GM21619 (cell line): ENCODE measurements around the gene GMPR.
"Not testable (repeated sequence)": the region's sequence is repeated elsewhere in the genome, so short reads cannot be mapped to it uniquely, and the experiment has no call there.

Source experiments
- ATAC-seq: cut with Tn5 transposase; IDR thresholded peaks from one replicate; pipeline ENCODE4 v1.9.1; 2021; ENCODE audit not compliant: unreplicated experiment

Gene GMPR

GRCh38 chr6:16225062-16225731 lies 13.2 kb upstream of the GMPR start:
- not testable (repeated sequence) for ATAC-seq

DNA sequence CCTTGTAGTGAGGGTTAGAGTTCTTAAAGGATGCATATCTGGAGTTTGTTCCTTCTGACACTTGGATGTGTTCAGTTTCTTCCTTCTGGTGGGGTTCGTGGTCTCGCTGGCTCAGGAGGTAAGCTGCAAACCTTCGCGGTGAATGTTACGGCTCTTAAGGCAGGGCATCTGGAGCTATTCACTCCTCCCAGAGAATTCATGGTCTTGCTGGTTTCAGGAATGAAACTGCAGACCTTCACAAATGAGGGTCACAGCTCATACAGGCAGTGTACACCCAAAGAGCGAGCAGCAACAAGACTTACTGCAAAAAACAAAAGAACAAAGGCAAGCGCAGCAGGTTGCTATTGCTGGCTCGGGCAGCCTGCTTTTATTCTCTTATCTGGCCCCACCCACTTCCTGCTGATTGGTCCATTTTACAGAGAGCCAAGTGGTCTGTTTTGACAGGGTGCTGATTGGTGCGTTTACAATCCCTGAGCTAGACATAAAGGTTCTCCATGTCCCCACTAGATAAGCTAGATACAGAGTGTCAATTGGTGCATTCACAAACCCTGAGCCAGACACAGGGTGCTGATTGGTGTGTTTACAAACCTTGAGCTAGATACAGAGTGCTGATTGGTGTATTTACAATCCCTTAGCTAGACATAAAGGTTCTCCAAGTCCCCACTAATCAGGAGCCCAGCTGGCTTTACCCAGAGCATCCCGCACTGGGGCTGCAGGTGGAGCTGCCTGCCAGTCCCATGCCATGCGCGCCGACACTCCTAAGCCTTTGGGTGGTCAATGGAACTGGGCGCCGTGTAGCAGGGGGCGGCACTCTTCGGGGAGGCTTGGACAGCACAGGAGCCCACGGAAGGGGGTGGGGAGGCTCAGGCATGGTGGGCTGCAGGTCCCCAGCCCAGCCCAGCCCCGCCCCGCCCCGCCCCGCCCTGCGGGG lies 12.0 kb upstream of the GMPR start:
- not testable (repeated sequence) for ATAC-seq

DNA sequence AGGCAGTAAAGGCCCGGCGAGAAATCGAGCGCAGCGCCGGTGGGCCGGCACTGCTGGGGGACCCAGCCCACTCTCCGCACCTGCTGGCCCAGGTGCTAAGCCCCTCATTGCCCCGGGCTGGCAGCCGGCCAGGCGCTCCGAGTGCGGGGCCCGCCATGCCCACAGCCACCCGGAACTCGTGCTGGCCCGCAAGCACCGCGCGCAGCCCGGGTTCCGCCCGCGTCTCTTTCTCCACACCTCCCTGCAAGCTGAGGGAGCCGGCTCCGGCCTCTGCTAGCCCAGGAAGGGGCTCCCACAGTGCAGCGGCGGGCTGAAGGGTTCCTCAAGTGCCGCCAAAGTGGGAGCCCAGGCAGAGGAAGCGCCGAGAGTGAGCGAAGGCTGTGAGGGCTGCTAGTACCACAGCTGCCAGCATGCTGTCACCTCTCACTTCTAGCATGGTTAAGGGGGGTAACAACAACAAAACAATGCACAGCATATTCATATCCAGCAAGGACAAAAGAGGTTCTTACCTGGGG lies 11.3 kb upstream of the GMPR start:
- ATAC-seq: no peak

DNA sequence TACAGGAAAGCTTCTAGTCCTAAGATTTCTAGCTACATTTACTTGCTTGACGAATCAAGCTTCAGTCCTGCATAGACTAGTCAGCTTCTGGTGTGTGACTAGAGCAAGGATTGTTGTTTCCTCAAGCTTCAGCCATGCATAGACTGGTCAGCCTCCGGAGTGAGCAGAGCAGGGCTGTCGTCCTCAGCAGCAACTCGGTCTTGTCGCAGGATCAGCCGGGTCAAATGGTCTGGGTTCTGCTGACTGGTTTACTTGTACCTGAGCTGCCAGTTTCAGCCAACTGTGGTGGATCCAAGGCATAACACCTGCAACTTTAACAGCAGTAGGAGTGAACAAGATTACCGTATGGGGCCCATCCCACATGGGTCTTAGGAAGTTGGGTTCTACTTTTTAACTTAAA lies 10.8 kb upstream of the GMPR start:
- ATAC-seq: no peak

DNA sequence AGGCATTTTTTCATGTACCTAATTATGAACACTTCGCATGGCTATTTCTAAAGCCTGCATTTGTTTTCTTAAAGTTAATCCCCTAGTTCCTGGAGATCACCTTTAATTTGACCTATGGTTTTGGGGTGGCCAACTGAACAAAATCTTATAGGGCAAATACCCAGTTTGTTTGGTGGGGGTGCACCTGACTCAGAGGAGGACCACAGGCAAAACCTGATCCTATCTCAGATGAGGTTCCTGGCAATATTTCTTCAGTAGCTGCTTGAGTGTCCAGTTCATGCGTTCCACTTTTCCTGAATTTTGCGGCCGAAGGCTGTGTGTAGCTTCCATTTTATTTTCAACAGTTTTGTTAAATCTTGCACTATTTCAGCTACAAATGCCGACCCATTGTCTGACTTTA lies 10.3 kb upstream of the GMPR start:
- ATAC-seq: no peak

- no peak for ATAC-seq
Observed at GRCh38 chr6:16228709-16229665, 9.4 kb upstream of the GMPR start.

DNA sequence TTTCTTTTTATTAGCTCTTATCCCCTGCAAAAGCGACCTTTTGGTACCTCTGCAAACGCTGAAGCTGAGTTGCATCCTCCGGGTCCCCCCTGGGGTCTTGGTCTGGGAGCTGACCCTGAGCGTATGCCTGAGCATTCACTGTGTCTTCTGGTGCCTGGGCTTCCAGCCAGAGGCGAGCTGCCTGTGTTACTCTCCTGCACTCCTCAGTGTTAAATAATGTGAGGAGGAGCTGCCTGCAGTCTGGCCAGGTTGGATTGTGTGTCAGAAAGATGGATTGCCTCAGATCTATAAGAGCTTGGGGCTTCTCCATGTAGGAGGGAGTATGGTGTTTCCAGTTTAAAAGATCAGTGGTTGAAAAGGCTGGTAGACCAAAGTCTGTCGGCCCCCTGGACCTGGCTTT lies 8.7 kb upstream of the GMPR start:
- ATAC-seq: no peak

GRCh38 chr6:16230953-16231352 lies 7.4 kb upstream of the GMPR start:
- no peak for ATAC-seq

DNA sequence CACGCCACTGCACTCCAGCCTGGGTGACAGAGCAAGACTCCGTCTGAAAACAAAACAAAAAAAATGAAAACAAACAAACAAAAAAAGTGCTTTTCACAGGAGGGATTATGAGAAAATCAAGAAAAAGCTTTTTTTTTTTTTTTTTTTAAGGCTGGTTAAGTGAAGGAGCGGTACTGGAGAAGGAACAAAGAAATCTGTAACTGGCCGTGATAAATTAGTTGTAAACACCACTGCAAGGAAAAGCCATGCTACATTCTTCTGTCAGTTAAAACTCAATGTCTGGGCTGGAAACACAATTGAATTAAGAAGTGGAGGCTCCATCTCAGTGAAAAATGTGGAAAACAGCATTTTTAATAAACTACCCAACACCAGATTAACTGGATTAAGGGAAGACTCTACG lies 6.3 kb upstream of the GMPR start:
- ATAC-seq: no peak

GRCh38 chr6:16236009-16236501 lies 2.3 kb upstream of the GMPR start:
- ATAC-seq: no peak

GRCh38 chr6:16236631-16237199 lies 1.7 kb upstream of the GMPR start:
- peak; percentile 45 for ATAC-seq

- ATAC-seq: no peak
Observed at GRCh38 chr6:16237242-16237641, 1.1 kb upstream of the GMPR start.

GRCh38 chr6:16238963-16239797 lies 793 bp downstream of the GMPR start:
- no peak for ATAC-seq

GRCh38 chr6:16239798-16240123 lies 1.4 kb downstream of the GMPR start:
- no peak for ATAC-seq

DNA sequence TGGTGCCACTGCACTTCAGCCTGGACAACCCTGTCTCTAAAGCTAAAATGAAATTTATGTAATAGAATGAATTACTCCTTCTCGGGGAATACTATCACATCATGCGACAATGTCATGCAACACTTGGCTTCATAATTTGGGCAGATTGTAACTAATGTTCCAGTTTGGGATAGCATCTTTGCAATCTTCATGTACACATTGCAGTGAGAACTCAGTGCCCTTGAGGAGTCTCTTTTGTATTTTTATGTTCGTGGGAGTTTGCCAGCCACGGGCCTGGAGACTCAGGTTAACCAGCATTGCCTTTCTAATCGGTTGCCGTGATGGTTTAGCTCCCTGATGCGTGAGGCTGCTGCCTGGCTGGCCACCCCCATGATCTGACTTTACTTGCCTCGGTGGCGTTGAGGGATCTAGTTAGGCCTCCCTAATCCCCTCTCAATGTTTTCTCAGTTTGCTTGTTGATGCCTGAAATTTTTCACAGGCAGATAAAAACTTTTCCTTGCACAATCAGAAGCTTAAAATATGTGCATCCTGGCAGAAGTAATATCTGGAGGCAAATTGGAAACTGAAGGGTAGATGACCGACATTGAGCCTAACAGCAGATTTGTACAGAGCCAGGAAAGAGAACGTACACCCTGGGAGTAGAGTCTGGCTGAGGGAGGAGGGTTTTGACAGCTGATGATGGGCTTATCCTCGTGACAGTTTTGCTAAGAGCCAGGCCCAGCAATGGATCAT lies 2.4 kb downstream of the GMPR start:
- ATAC-seq: no peak

GRCh38 chr6:16241321-16241689 lies 2.9 kb downstream of the GMPR start:
- ATAC-seq: no peak

GRCh38 chr6:16243055-16243454 lies 4.7 kb downstream of the GMPR start:
- no peak for ATAC-seq

DNA sequence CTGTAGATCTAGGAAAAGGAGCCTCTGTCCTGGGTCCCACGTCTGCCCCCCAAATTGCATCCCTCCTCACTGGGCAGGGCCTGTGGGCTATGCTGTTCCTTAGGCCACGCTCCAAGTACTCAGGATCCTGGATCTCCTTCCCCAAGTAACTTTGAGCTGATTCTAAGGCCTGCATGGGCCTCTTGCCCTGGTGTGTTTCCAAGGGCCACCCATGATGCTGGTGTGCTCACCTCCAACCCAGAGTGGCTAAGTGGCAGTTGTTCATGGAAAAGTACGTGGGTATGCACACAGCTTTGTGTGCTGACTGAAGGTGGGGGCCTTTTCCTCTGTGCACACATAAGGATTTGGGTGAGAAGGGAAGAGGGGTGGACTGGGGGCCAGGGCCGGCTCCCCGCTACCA lies 5.3 kb downstream of the GMPR start:
- ATAC-seq: no peak

- no peak for ATAC-seq
Observed at GRCh38 chr6:16244446-16244845, 6.1 kb downstream of the GMPR start.
